GM18861 (cell line): ENCODE measurements around the gene CAMK2A.

ENCODE experiments used
- ATAC-seq: cut with Tn5 transposase; IDR thresholded peaks from one replicate; pipeline ENCODE4 v1.9.1; 2021; ENCODE audit not compliant: unreplicated experiment

The CAMK2A gene

DNA sequence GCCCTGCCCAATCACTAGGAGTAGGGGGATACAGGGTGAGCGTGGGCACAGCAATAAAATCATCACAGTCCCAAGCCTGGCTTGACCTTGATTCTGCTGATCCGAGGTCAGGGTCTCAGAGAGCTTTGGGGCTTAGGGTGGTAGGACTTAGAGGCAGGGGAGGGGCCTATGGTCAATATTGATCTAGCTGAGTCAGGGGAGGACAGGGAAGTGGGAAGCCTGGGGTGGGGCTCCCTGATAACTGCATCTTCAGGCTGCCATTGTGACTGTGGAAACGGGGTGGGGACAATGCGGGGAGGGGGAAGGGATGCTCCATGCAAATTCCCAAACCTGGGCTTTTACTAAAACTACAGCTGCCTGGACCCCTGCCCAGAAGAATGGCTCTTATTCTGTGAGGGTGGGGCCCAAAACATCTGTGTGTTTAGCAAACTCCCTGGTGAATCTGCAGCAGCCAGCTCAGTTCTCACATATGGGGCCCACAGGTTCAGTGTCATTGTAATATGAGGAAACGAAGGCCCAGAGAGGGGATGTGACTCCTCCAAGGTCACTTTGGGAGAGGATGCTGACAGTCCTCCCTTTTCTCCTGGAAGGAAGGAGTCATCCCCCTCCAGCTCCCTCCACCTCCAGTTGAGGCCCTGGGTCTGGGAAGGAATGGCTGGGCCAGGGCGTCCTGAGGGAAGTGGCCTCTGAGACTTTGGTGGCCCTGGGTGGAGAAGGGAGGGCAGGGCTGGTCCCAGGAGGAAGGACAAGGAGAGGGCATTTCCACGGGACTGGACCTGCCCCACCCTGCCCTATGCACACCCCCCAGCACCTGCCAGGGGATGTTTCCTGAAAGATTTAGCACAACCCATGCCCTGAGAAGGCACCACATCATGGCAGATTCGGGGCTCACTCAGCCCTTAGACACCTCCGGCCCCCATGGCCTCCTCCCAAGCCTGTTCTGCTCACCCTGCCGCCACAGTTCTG, 73.3 kb downstream of the CAMK2A start:
- ATAC-seq = no peak

DNA sequence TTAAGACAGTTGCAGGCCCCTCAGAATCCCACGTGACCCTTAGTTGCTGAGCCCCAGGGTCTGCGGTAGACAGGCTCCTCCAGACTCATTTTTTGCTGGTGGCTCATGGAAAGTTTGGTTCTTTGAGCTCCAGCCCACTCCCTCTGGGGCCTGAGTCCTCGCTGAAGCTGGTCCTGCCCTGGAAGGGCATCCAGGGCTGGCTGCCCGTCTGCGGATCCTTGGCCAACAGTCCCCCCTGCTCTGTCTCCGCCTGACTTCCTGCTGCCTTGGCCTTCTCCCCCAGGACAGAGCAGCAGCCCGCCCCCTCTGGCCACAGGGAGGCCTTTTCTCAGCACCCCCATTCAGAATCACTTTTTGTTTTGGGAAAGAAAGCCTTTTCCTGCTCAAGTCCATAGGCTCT, 75.3 kb downstream of the CAMK2A start:
- ATAC-seq = no peak

DNA sequence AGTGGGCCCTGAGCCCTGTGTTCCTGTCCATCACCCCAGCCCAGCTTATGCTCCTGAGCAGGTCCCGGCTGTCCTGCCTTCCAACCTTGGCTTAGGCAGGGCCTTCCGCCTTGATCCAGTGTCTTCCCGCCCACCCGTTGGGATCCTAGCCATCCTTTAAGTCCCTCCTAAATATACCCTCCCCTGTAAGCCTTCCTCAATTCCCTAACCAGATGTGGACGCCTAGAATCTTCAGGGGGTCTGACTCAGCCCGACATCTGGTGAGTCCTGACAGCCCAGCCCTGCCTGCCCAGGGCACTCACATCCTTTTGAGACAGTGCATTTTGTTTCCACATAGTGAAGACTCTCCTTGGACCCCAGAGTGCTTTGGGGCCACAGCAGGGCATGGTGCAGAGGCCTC, 76.0 kb downstream of the CAMK2A start:
- no peak for ATAC-seq

DNA sequence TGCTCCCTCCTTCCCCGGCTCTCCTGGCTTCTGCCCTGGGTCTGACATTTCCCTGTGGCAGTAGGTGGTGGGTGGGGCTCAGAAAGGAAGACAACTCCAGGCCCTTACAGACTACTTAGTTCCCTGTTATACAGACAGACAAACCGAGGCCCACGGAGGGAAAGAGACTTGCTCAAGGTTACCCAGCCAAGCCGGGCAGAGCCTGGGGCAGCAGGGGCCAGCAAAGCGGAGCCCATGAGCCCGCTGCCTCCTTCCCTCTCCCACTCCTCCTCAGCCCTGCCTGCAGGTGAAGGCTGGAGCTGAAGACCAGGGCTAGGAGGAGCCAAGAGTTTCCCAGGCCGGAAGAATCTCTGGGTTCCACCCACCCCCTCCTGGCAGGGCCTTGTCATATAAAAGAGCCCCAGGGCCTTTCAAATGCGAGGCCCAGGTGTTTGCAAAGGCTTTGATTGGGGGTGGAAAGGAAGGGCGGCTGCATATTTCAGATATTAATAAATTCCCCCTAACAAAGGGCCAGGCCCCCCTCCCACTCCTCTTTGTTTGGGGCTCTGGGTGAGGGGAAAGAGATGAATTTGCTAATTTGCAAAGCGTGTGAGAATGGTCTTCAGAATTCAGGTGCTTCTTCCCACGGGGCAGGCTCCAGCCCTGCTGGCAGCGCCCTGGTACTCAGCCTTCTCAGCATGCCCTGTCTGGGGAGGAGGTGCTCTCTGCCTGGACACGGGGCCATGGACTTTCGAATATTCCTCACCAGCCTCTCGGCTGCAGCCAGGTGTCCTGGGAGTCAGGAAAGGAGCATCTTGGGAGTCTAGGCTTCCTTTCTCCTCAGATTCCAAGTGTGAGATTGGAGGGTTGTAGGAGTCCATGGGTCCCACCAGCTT, 78.2 kb downstream of the CAMK2A start:
- no peak for ATAC-seq

DNA sequence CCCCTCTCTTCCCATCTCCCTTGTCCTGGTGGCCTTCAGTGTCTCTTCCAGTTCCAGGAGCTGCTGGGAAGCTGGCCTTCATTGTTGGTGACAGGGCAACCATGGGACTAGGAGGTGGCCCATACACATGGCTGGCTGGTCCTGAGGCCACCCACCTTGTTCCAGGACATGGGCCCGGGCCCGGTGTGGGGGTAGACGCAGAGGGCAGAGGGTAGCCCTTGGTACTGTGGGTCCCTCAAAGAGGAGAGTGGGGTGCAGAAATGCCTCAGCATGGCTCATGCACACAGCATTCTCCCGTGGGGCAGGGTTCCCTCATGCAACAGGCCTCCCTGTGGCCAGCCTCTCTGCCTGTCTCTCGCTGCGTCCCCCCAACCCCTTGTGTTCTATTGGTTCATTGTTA, 78.9 kb downstream of the CAMK2A start:
- ATAC-seq = no peak

DNA sequence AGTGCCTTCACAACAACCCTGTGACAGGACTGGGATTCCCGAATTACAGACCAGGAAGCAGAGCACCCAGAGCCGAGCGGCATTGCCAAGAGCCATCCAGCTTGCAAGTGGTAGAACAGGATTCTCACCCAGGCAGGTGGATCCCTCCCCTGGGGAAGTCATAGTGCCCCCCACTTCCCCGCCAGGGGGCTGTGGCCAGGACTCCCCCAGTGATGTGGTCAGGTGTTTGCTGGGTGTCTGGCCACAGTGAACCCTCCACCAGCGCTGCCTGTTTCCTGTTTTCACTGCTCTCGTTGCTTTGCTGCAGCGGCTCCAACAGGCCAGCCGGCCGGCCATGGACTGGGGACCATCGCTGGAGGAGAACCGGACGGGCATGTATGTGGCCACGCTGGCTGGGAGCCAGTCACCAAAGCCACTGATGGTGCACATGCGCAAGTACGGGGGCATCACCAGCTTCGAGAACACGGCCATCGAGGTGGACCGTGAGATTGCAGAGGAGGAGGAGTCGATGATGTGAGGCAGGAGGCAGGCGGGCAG, 80.4 kb downstream of the CAMK2A start:
- no peak for ATAC-seq

DNA sequence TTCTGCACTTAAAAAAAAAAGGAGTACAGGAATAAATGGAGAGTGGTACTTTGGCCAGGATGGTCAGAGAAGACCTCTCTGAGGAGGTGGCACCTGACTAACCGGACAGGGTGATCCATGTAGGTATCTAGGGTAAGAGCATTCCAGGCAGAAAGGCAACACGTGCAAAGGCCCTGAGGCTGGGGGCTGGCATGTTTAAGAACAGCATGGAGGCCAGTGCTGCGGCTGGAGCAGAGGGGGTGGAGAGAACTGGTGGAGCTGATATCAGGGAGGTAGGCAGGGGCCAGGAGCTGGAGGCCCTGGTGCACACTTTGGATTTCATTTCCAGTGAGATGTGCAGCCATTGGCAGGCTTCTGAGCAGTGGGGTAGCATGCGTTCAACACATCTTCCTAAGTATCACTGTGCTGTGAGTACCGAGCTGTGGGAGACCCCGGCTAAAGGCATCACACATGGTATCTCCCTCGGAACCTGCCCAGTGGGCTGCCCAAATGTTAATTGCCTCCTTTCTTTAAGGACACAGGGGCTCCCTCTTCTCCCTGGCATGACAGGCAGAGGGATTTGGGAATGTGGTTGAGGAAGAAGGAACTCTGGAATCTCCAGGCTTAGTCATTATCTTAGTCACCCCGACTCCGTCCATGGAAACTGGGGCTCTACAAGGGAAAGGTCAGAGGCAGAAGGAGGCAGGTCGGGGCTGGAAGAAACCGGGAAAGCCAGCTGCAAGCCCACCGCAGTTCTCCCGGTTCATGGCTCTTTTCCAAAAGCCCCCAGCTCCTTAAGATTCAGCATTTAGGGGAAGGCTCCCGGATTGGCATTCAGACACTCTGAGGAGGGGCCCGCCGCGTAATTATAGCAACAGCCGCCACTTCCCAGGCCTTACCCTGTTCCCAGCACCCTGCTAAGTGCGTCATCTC, 81.1 kb downstream of the CAMK2A start:
- ATAC-seq = no peak

DNA sequence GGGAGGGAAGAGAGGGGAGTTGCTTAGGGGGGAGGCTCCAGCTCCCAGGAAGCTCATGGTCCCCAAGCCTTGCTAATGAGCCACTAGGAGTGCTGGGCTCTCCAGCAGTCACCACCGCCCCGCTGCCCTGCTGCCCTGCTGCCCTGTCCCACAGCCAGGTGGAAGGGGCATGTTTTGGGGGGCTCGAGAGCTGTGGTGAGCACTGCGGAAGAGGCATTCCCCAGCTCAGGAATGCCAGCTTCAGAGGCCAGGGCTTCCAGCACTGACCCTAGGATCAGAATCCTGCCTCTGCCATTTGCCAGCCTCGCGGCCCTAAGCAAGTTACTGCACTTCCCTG, 82.8 kb downstream of the CAMK2A start:
- no peak for ATAC-seq

DNA sequence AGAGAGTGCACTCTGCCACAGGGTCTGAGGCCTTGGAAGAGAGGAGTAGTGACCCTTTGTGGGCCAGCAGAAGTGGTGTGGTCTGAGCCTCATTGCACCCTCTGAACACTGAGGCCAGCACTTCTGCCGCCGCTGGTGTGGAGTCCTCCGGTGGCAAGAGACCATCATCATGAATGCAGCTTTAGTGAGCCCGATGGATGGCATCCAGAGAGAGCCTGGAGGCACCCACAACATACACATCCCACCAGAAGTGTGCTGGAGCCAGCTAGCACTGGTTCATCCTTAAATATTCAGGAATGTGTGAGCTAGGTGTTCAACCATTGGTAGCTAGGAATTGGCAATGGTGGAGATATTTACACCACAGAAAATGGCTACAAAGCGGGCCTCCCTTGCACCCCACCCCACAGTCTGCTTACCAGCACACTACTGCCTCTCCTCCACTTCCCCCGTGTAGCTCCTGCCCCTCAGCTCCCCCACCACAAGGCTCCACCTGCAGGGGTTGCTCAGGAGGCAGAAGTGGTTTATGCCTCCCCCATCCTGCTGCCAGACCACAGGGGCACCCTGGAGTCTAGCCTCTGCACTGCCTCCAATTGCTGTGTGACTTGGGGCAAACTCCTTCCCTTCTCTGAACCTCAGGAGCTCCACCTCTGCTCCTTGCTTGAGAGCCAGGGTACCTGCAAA, 83.3 kb downstream of the CAMK2A start:
- ATAC-seq = no peak

DNA sequence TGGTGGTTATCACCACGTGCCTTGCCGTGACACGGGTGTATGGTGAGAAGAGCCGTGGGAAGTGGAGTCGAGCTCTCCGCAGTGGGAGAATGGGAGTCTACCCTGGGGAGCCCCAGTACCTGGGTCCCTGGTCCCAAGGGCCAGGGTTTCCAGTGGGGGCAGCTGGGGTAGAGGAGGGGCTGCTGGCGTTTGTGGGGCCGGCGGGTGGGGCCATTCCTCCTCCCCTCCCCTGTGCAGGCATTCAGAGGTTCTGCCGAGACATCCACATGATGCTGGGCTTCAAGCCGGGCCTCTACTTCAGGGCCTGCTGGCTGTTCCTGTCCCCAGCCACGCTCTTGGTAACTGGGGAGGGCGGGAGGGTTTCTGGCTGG, 85.0 kb downstream of the CAMK2A start:
- no peak for ATAC-seq

DNA sequence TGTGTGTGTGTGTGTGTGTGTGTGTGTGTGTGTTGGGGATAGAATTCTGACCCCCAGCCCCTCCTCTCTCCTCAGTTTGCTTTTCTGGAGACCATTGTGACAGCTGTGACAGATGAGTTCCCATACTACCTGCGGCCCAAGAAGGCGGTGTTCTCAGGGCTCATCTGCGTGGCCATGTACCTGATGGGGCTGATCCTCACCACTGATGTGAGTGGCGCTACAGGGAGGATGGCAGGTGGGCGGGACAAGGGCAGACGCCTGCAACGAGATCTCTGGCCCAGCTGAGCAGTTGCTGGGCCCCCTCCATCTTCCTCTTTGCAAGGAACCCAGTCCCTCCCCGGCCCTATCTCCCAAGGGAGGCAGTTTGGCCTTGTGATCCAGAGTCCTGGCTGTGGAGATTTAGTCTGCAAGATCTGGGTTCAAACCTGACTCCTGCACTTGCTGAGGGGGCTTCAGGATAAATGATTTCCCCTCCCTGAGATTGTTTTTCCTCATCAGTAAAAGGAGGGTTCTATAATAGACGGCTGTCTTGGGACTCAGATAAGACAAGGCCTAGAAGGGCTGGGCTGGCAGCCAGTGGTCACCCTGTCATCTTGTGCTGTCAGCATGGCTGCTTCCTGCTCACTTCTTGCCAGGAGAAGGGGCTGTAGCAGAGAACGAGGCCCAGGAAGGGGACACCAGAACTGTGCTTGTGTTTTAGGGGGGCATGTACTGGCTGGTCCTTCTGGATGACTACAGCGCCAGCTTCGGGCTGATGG, 85.6 kb downstream of the CAMK2A start:
- ATAC-seq = no peak

DNA sequence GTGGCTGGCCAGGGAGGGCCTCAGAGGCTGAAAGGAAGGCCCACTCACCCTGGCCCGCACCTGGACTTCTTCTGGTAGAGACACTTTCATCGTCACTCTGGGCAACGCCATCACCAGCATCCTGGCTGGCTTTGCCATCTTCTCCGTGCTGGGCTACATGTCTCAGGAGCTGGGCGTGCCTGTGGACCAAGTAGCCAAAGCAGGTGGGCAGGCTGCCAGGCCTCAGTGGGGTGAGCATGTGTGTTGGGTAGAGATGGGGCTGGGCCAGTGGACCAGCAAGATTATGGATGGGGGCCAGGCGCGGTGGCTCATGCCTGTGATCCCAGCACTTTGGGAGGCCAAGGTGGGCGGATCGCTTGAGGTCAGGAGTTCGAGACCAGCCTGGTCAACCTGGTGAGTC, 87.1 kb downstream of the CAMK2A start:
- no peak for ATAC-seq

DNA sequence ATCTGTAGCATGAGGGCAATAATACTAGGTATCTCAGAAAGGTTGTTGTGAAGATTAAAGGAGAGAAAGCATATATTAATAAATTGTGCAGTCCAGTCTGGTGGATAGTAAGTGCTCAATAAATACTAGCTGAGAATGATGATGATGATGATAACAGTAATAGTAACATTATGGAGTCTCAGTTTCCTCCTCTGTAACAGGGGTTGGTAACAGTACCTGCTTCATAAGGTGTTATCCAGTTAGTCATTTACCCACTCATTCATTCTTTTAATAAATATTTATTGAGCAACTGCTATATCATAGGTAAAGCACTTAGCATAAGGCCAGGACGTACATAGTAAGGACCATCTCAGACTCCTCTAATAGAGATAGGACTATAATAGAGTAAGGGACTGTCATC, 92.1 kb downstream of the CAMK2A start:
- ATAC-seq = no peak

DNA sequence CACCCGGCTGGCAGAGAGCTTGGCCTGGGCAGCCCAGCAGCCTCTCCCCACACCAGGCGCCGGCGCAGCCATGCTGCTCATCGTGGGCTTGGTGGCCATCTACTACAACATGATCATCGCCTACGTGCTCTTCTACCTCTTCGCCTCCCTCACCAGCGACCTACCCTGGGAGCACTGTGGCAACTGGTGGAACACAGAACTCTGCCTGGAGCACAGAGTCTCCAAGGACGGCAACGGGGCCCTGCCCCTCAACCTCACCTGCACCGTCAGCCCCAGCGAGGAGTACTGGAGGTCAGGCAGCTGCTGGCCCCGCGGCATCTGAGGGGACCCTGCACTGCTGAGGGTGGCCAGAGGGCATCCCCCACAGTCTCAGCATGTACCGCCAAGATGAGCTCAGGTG, 92.6 kb downstream of the CAMK2A start:
- no peak for ATAC-seq

DNA sequence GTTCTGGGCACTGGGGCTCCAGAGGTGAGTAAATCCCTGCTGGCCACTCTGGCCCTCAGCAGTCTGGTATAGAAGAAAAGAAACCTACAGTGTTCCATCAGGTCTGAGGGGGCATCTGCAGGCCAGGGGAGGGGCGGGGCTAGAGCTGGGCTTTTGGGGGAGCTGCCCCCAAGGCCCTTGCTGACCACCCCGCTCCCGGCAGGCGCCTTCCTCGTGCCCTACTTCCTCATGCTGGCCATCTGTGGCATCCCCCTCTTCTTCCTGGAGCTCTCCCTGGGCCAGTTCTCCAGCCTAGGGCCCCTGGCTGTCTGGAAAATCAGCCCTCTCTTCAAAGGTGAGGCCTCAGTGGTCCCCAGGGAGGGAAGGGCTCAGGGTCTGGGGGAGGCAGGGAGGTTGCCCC, 93.1 kb downstream of the CAMK2A start:
- no peak for ATAC-seq

DNA sequence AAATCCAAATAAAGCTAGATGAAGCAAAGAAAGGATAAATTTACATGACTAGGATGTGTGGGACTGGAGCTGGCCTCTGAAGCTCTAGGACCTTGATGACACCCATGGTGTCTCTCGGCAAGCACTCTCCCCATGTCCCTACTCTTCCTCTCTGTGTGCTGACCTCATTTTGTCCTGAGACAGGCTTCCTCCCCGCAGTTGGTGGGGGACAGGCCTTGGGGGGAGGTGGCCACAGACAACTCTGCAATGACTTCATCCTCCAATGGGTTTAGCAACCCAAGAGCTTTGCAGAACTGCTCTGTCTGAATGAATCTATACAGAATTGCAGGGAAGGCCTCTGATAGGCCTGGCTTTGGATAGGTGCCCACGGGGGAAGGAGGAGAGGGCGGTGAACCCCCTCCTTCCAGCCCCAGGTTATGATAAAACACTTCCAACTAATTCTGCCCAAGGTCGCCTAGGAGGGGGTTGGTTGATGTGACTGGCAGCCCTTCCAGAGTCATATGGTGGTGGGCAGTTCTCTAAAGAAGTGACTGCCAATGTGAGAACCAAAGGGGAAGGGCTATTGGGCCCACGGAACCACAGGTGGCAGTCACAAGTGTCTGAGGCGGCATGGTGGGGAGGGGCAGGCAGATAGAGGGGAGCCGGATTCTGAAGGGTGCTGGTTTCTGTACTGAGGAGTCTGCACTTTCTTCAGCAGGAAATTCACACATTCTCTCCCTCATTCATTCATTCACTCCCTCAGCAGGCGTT, 93.7 kb downstream of the CAMK2A start:
- ATAC-seq = no peak

DNA sequence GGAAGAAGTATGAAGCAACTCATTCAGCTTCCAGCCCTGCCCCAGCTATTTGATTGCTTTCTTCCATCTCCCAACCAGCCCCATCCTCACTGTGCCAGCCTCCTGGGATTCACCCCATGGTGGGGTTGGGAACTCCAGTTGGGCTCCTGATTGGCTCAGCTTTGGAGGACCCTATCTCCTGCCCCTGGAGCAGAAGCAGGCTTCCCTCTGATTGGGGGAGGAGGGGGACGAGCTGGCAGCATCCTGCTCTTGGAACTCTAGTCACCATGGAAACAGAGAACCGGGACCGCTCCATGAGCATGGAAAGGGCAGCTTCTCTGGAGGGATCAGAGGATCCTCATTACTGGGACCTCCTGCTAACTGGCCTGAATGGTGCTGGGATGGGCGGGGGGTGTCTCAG, 97.1 kb downstream of the CAMK2A start:
- ATAC-seq = no peak

DNA sequence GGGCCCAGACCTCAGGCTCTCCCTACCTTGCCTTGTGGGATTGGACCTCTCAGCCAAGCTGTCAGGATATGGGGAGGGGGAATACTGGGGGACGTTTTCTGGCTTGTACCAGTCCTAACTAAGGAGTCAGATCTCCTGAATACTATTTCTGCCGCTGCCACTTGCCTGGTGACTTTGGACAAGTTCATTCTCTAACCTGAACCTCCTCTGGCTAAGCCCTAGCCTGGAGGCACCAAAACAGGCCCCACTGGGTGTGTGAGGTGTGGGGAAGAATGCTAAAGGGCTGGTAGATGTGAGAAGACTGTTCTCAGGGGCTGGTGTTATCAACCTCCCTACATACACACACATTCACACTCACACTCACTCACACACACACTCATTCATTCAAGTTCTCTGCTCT, 98.6 kb downstream of the CAMK2A start:
- ATAC-seq = no peak

DNA sequence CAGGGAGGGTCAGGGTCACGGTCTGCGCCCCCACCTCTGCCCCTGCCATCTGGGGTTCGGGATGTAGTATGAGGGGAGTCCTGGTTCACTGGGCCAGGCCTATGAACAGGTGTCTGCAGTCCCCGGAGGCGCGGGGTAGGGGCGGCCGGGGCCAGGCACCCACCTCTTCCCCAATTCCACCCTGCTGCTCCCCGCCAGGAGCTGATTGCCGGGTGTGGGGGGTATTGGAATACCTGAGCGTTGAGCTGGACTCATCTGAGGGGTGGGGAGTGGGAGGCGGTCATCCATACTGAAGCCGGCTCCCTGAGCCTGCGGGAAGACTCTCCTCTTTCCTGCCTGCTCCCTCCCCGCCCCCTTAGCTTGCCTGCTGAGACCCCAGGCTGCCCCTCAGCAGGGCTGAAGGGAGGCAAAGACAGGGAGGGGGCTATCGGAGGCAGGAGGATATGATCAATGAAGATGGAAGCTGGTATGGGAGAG, 99.0 kb downstream of the CAMK2A start:
- ATAC-seq = no peak
